GM12801 (cell line): ENCODE results near the gene ILK.

Experiments used
- CTCF ChIP-seq: IDR thresholded peaks from one replicate; pipeline ENCODE4 v1.5.1; 2011; ENCODE audit warnings: control low read depth; ENCODE audit not compliant: insufficient read length; ENCODE audit errors: extremely low read depth

The ILK gene

GRCh38 chr11:6576471-6577373 is 26.9 kb upstream of the ILK start:
- no peak for TF ChIP-seq CTCF

GRCh38 chr11:6578134-6578533 is 25.4 kb upstream of the ILK start:
- TF ChIP-seq CTCF, result no peak

GRCh38 chr11:6579681-6580080 is 23.9 kb upstream of the ILK start:
- no peak for TF ChIP-seq CTCF

- no peak for TF ChIP-seq CTCF
These were observed 20.0 kb upstream of the ILK start for GRCh38 chr11:6583584-6583983.

GRCh38 chr11:6584528-6584927 is 19.0 kb upstream of the ILK start:
- TF ChIP-seq CTCF, result no peak

- no peak for TF ChIP-seq CTCF
These were observed 16.9 kb upstream of the ILK start for GRCh38 chr11:6586434-6587359.

- no peak for TF ChIP-seq CTCF
These were observed 16.1 kb upstream of the ILK start for GRCh38 chr11:6587360-6587953.
